SHP77 (cell line): ENCODE data around the gene AXIN1.
"Not testable (repeated sequence)": the region's sequence is repeated elsewhere in the genome, so short reads cannot be mapped to it uniquely, and the experiment has no call there.

Experiments
- DNase-seq, 2 experiments: peaks; one replicate each; lab custom pipeline; 2025; lab: John Stamatoyannopoulos, UW

The AXIN1 gene

GRCh38 chr16:331181-331814 lies 21.2 kb downstream of the AXIN1 start:
- DNase-seq, result not testable (repeated sequence)

- no peak for DNase-seq
These were observed 21.8 kb downstream of the AXIN1 start for GRCh38 chr16:330741-331140.

- DNase-seq, result no peak
These were observed 27.0 kb downstream of the AXIN1 start for GRCh38 chr16:325375-326145.

GRCh38 chr16:324451-325334 lies 27.8 kb downstream of the AXIN1 start:
- no peak for DNase-seq

- DNase-seq, result no peak
These were observed 28.4 kb downstream of the AXIN1 start for GRCh38 chr16:324201-324450.

GRCh38 chr16:322476-323143 lies 29.9 kb downstream of the AXIN1 start:
- DNase-seq, result no peak

- DNase-seq, result no peak
These were observed 31.0 kb downstream of the AXIN1 start for GRCh38 chr16:321532-321931.

- DNase-seq, result no peak
These were observed 32.3 kb downstream of the AXIN1 start for GRCh38 chr16:320206-320605.

GRCh38 chr16:318628-319027 lies 33.9 kb downstream of the AXIN1 start:
- no peak for DNase-seq

- DNase-seq, result no peak
These were observed 34.9 kb downstream of the AXIN1 start for GRCh38 chr16:317583-317982.

GRCh38 chr16:316741-317464 lies 35.6 kb downstream of the AXIN1 start:
- no peak for DNase-seq

GRCh38 chr16:314795-315299 lies 37.7 kb downstream of the AXIN1 start:
- DNase-seq, result no peak

GRCh38 chr16:314351-314750 lies 38.2 kb downstream of the AXIN1 start:
- DNase-seq, result no peak

GRCh38 chr16:311725-312124 lies 40.8 kb downstream of the AXIN1 start:
- no peak for DNase-seq

- DNase-seq, result no peak
These were observed 43.0 kb downstream of the AXIN1 start for GRCh38 chr16:309476-309875.

- no peak for DNase-seq
These were observed 44.7 kb downstream of the AXIN1 start for GRCh38 chr16:307691-308312.

GRCh38 chr16:306911-307370 lies 45.6 kb downstream of the AXIN1 start:
- DNase-seq, result no peak

GRCh38 chr16:305916-306626 lies 46.5 kb downstream of the AXIN1 start:
- no peak for DNase-seq

- DNase-seq, result peak in 1 of 2 experiments; percentile 5
These were observed 48.6 kb downstream of the AXIN1 start for GRCh38 chr16:303760-304505.

- DNase-seq, result no peak
These were observed 50.6 kb downstream of the AXIN1 start for GRCh38 chr16:301950-302349.
